Measurements from ENCODE around the gene HMGCS1.
"Not testable (repeated sequence)": the region's sequence is repeated elsewhere in the genome, so short reads cannot be mapped to it uniquely, and the experiment has no call there.

The HMGCS1 gene

DNA sequence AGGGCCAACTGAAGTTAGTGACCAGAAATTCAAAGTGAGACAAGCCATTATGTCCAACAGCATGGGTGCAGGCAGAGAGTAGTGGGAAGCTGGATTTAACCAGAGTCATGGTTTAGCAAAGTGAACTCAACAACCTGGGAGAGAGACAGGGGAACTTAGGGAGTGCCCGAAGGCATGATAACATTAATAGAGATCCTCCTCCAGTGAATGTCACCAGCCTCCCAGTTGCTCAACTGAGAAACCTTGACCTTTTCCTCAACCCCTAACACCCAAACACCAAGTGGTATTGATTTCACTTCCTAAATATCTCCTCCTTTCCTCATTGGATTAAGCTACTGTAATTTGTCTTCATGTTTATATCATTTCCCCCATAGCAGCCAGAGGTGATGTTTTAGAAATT lies 42.6 kb downstream of the HMGCS1 start:
- no peak for DNase-seq

DNA sequence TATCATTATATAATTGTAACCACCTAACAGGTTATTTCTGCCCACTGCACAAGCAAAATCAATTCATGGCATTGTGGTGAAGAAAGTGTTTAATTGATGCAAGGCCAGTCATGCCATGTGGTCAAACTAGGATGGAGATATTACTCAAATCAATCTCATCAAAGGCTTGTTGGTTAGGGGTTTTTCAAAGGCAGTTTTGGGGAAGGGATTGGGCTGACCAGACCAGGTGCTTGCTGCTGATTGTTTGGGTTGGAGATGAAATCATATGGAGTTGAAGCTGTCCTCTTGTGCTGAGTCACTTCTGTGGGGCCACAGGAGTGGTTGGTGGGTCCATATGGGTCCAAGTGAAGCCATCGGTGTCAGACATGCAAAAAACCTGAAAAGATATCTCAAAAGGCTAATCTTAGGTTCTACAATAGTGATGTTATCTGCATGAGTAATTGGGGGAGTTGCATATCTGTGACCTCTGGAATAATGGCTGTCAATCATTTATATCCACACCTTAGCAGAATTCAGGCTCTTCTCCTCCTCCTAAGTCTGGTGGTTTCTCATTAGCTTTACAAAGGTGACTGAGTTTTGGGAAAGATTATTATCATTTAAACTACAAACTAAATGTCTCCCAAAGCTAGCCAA lies 44.9 kb downstream of the HMGCS1 start:
- DNase-seq, result no peak

DNA sequence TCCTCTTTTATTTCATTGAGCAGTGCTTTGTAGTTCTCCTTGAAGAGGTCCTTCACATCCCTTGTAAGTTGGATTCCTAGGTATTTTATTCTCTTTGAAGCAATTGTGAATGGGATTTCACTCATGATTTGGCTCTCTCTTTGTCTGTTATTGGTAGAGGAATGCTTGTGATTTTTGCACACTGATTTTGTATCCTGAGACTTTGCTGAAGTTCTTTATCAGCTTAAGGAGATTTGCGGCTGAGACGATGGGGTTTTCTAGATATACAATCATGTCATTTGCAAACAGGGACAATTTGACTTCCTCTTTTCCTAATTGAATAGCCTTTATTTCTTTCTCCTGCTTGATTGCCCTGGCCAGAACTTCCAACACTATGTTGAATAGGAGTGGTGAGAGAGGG lies 50.9 kb downstream of the HMGCS1 start:
- DNase-seq, result not testable (repeated sequence)

DNA sequence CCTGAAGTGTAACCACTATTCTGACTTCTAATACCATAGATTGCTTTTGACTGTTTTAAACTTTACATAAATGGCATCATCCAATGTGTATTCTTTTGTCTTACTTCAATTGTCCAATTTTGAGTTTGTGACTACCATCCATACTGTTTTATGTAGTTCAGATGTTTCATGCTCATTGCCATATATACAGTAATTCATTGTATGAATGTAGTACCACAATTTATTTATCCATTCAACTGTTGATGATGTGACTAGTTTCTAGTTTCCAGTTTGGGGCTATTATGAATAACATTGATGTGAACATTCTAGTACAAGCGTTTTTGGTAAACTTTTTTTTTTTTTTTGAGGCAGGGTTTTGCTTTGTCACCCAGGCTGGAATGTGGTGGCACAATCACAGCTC lies 55.1 kb downstream of the HMGCS1 start:
- DNase-seq, result no peak

DNA sequence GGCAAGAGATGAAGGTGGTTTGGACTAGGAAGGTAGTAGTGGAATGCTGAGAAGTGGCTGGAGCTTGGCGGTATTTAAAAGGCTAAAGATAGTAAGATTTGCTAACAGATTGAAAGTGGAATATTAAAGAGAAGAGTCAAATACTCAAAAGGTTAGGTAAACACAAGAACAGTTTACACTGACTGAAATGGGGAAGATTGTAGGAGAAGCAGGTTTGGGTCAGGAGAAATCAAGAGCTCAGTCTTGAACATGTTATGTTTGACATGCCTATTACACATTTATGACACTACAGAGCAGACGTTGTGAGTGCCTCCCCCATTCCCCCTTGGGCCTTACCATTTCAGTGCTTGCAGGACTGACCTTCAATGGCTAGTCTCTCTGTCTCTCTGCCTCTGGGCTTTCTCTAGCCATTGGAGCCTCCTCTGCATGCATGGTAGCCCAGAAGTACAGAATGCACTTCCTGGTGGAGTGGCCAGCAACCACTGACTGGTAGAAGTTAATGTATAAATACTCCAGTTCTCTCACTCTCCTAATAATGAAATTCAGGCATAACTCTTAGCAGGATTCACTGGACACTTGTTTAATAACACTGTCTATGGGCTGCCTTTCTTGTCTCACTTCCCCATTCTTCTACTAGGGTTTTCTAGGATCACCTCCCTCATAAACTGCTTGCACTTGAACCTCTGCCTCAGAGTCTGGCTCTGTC lies 56.8 kb downstream of the HMGCS1 start:
- no peak for DNase-seq

DNA sequence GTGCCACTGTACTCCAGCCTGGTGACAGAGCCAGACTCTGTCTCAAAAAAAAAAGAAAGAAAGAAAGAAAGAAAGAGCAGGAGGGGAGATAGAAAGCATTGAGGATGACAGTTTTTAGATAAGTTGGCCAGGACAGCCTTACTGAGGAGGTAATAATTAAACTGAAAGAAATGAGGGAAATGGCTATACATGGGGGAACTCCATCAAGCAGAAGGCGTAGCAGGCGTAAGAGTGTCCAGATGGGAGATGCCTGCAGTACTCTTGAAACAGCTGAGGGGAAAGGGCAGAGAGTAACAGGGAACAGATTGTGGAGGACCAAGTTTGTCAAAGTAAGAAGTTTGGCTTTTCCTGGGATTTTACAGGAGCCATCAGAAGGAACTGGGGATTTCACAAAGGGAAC lies 57.5 kb downstream of the HMGCS1 start:
- no peak for DNase-seq

DNA sequence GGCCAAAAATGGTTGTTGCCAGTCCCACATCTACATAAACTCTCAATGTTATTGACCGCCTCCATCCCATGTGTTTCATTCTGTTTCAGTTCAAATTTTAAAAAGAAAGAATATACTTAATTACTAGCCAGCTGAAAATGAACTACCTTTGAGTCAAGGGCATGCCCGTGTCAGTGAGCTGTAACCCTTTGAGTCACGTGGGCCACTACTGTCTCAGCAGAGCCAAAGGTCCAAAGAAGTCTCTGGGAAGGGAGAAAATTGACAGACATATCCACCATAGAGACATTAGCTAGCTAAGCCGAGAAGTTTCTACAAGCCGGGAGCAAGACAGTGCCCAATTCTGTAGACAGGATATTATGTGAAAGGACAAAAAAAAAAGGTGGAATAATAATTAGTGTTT lies 61.5 kb downstream of the HMGCS1 start:
- DNase-seq, result no peak

DNA sequence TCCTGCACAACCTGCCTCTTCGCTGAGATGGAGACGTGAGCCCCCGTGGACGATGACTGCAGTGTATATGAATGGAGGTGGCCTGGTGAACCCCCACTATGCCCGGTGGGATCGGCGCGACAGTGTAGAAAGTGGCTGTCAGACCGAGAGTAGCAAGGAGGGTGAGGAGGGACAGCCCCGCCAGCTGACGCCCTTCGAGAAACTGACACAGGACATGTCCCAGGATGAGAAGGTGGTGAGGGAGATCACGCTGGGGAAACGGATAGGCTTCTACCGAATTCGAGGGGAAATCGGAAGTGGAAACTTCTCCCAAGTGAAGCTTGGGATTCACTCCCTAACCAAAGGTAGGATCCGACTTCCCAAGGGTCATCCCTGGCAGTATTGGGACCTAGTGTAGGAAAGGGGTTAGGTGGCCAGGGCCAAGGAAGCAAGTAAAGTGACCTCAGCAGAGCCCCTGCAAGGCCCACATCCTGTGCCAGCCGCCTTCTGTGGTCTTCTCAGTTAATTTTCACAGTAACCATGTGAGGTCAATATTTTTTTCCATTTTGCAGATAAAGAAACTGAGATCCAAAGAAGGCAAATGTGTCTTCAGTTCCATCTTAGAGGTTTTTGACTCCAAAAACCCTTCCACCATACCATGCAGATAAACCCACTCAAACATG lies 67.4 kb downstream of the HMGCS1 start:
- DNase-seq, result no peak

DNA sequence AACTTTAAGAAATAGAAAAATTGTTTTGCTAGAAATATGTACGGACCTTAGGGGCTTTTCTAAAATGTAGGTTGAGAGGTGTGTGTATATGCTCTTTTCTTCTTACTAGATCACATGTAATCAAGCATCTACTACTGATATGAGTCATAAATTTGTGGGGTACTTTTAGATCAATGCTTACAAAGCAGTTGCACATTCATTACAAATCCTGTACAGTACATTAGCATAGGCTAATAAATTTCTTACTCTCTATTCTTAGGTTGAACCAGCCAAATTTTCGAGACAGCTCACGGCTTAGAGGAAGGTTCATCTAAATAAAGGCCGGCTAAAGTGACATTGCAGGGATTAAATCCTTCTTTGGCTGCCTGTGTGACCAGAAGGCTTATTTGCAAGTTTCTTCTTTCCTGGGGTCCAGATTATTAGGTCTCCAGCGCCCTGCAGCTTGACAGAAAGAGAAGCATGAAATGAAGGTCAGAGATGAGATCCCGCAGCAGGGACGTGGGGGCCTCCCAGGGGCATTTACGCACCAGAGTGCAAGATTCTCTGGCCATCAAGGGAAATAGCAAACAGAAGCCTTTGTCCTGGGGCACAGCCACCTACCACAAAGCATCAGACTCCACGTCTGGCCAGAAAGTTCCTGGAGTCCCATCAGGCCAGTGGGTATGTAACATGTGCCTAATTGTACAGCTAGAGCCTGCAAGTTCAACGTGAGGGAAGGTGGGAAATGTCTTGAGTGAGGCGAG lies 68.2 kb downstream of the HMGCS1 start:
- no peak for DNase-seq

DNA sequence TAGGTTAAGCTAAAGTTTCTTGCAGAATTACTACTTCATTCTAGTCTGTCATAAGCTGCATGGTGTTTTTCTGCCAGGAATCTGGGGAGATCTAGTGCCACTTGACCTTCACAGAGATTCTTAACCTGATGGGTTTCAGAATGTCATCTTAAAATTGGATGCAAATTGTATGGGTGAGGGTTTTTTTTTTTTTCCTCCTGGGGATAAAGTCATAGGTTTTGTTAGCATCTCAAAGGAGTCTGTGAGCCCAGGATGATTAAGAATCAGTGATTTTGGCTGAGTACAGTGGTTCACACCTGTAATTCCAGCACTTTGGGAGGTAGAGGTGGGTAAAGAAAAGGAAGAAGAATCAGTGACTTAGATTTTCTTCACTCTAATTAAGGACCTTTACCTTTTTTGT lies 69.9 kb downstream of the HMGCS1 start:
- DNase-seq, result no peak

DNA sequence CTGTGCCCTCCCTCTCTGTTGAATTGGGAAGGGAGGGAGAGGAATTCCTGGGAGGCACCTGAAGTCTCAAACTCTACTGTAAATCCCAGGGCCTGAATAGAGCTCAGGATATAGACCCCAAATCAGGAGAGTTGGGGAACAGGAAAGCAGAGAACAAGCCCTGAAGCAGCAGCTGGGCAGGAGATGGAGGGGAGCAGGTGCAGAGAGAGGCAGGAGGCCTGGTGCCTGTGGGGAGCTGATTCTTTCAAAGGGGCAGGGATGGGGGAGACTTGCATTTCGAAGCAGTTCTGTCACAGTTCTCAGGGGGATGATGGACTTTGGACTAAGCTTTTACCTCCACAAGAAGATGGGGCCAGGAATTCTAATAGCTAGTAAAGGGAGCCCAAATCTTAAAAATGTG lies 71.0 kb downstream of the HMGCS1 start:
- DNase-seq, result no peak
